ENCODE measurements around the gene STXBP1. TPM values are rescaled to one million over a fixed set of nuclear protein-coding genes. Genes with fewer than 3 reads are reported as not detected.

Gene STXBP1
- total and polyA plus RNA-seq, 2 of the 13 experiments (the other 11 are each of a cell fraction or from before 2014, with no cell fraction given) = 2.9 TPM

- TF ChIP-seq, protein P1, sequence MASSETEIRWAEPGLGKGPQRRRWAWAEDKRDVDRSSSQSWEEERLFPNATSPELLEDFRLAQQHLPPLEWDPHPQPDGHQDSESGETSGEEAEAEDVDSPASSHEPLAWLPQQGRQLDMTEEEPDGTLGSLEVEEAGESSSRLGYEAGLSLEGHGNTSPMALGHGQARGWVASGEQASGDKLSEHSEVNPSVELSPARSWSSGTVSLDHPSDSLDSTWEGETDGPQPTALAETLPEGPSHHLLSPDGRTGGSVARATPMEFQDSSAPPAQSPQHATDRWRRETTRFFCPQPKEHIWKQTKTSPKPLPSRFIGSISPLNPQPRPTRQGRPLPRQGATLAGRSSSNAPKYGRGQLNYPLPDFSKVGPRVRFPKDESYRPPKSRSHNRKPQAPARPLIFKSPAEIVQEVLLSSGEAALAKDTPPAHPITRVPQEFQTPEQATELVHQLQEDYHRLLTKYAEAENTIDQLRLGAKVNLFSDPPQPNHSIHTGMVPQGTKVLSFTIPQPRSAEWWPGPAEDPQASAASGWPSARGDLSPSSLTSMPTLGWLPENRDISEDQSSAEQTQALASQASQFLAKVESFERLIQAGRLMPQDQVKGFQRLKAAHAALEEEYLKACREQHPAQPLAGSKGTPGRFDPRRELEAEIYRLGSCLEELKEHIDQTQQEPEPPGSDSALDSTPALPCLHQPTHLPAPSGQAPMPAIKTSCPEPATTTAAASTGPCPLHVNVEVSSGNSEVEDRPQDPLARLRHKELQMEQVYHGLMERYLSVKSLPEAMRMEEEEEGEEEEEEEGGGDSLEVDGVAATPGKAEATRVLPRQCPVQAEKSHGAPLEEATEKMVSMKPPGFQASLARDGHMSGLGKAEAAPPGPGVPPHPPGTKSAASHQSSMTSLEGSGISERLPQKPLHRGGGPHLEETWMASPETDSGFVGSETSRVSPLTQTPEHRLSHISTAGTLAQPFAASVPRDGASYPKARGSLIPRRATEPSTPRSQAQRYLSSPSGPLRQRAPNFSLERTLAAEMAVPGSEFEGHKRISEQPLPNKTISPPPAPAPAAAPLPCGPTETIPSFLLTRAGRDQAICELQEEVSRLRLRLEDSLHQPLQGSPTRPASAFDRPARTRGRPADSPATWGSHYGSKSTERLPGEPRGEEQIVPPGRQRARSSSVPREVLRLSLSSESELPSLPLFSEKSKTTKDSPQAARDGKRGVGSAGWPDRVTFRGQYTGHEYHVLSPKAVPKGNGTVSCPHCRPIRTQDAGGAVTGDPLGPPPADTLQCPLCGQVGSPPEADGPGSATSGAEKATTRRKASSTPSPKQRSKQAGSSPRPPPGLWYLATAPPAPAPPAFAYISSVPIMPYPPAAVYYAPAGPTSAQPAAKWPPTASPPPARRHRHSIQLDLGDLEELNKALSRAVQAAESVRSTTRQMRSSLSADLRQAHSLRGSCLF (CRISPR knock-in tag; IDR thresholded peaks at IDR 0.05; ENCODE audit: borderline replicate concordance) = no peak
- TF ChIP-seq ZFP36L2 (CRISPR knock-in tag; IDR thresholded peaks at IDR 0.05) = no peak
- 0 out of 2 replicates have a peak, but pooled peaks have one; percentile 16 for TF ChIP-seq ZNF441 (CRISPR knock-in tag; IDR thresholded peaks at IDR 0.05; ENCODE audit: borderline replicate concordance)
- TF ChIP-seq ZNF776 (CRISPR knock-in tag; IDR thresholded peaks at IDR 0.05) = 0 out of 2 replicates have a peak, but pooled peaks have one; percentile 14
- no peak for TF ChIP-seq SMARCE1 (IDR thresholded peaks at IDR 0.05; ENCODE audit: borderline replicate concordance)
- no peak for TF ChIP-seq ZNF460 (CRISPR knock-in tag; IDR thresholded peaks at IDR 0.05; ENCODE audit: borderline replicate concordance)
- no peak for TF ChIP-seq ZNF143 (CRISPR knock-in tag; IDR thresholded peaks at IDR 0.05)
- TF ChIP-seq SETDB1 (CRISPR knock-in tag; IDR thresholded peaks at IDR 0.05; ENCODE audit: borderline replicate concordance) = no peak
- no peak for TF ChIP-seq PHF20 (CRISPR knock-in tag; IDR thresholded peaks at IDR 0.05)
- no peak for TF ChIP-seq YY1 (IDR thresholded peaks at IDR 0.05; ENCODE audit: insufficient read depth, insufficient replicate concordance, low read depth, low read length)
- TF ChIP-seq EZH2 (conservative IDR thresholded peaks at IDR 0.05; ENCODE audit: low read depth, low read length) = no peak
- TF ChIP-seq ZNF563 (CRISPR knock-in tag; IDR thresholded peaks at IDR 0.05) = peak; percentile 49; the same call in 1 of the 2 replicates
These were observed 43.5 kb upstream of the STXBP1 start (continued) for GRCh38 chr9:127568618-127568970.

All from HepG2 (cell line).